Thoracic aorta (tissue), 2 donors: ENCODE data around the gene NFATC2IP. TPM values are rescaled to one million over a fixed set of nuclear protein-coding genes. Genes with fewer than 3 reads are reported as not detected.

Experiments used
- ATAC-seq: fragments of 150-250 bp; one replicate; pipeline ENCODE4 v1.8.0; 2017; ENCODE audit warnings: low read depth; ENCODE audit not compliant: insufficient number of reproducible peaks, low FRiP score
- DNase-seq: peaks from one replicate; pipeline ENCODE4 v3.0.0-alpha.2; 2020; ENCODE audit warnings: low spot score
- H3K27ac ChIP-seq, 2 donors: fragments of 200-600 bp; sonication (generic); 1 replicate in 1 of 2; 2 replicates in 1 of 2; pipeline ENCODE4 v1.5.1; 2016; ENCODE audit warnings: mild to moderate bottlenecking in 2 of 2, moderate library complexity in 2 of 2
- H3K27me3 ChIP-seq: fragments of 200-600 bp; sonication (generic); replicated peaks from 2 replicates; pipeline ENCODE4 v1.6.0; 2016; ENCODE audit warnings: mild to moderate bottlenecking; ENCODE audit not compliant: insufficient read depth
- H3K36me3 ChIP-seq: fragments of 200-600 bp; sonication (generic); one replicate; pipeline ENCODE4 v1.5.1; 2016
- H3K4me1 ChIP-seq, 2 donors: fragments of 200-600 bp; sonication (generic); 1 replicate in 1 of 2; 2 replicates in 1 of 2; pipeline versions ENCODE4 v1.5.1 to v1.6.0; 2016; ENCODE audit warnings: low read depth in 2 of 2, mild to moderate bottlenecking in 1 of 2; ENCODE audit not compliant: control insufficient read depth in 1 of 2
- H3K4me3 ChIP-seq: fragments of 200-600 bp; sonication (generic); 2 replicates; pipeline ENCODE4 v1.5.1; 2016; ENCODE audit warnings: mild to moderate bottlenecking
- H3K9me3 ChIP-seq: fragments of 200-600 bp; sonication (generic); 2 replicates; pipeline ENCODE4 v1.5.1; 2016
- total RNA-seq, 2 donors: library from RNA; depleted of rRNA; stranded (reverse); fragments of >200 nt; gene quantifications; one replicate each; pipeline versions ENCODE4 v1.1.0 to v1.2.3, GENCODE V29; 2016
- TF ChIP-seq, protein P1 (sequence below): fragments of 200-600 bp; sonication (generic); IDR thresholded peaks from one replicate; pipeline ENCODE4 v1.5.1; 2019; ENCODE audit warnings: antibody characterized with exemption

The NFATC2IP gene
- total RNA-seq, 2 donors from 2014 or later, result 38.4 to 45.5 TPM

DNA sequence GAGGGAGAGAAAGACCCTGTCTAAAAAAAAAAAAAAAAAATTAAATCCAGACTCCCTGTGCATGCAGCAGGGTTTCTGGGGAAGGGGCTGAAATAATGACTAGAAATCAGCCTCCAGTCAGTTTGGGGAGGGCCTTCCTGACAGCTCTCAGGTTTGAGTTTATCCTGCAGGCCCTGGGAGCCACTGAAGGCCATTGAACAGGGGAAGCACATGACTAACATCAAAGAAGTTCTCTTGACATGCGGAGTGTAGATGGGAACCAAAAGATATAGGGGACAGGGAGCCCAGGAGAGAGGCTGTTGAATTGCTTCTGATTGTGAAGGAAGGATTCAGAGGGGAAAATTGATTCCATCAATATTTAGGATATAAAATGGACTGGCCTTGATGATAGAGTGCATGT is 22.9 kb upstream of the NFATC2IP start:
- H3K9me3 ChIP-seq, result no peaks in the 10 kb centered on the region
- H3K4me1 ChIP-seq, result peaks cover 3 to 13% of the 10 kb centered on the region in 2 donors
- ATAC-seq, result no peak
- H3K27ac ChIP-seq, result no peak overlapping the region
- H3K4me3 ChIP-seq, result no peak overlapping the region
- DNase-seq, result no peak
- no peaks in the 10 kb centered on the region for H3K27me3 ChIP-seq
- TF ChIP-seq, protein P1, sequence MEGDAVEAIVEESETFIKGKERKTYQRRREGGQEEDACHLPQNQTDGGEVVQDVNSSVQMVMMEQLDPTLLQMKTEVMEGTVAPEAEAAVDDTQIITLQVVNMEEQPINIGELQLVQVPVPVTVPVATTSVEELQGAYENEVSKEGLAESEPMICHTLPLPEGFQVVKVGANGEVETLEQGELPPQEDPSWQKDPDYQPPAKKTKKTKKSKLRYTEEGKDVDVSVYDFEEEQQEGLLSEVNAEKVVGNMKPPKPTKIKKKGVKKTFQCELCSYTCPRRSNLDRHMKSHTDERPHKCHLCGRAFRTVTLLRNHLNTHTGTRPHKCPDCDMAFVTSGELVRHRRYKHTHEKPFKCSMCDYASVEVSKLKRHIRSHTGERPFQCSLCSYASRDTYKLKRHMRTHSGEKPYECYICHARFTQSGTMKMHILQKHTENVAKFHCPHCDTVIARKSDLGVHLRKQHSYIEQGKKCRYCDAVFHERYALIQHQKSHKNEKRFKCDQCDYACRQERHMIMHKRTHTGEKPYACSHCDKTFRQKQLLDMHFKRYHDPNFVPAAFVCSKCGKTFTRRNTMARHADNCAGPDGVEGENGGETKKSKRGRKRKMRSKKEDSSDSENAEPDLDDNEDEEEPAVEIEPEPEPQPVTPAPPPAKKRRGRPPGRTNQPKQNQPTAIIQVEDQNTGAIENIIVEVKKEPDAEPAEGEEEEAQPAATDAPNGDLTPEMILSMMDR, result no peak
- H3K36me3 ChIP-seq, result no peaks in the 10 kb centered on the region

- no peaks in the 10 kb centered on the region for H3K36me3 ChIP-seq
- no peaks in the 10 kb centered on the region for H3K9me3 ChIP-seq
- no peak overlapping the region for H3K4me3 ChIP-seq
- ATAC-seq, result no peak
- no peak for DNase-seq
- TF ChIP-seq, protein P1, result no peak
- H3K27me3 ChIP-seq, result no peaks in the 10 kb centered on the region
- H3K4me1 ChIP-seq, result peaks cover 0 to 6% of the 10 kb centered on the region in 2 donors
- no peak overlapping the region for H3K27ac ChIP-seq
These were observed 20.5 kb upstream of the NFATC2IP start for GRCh38 chr16:28930203-28930602.

DNA sequence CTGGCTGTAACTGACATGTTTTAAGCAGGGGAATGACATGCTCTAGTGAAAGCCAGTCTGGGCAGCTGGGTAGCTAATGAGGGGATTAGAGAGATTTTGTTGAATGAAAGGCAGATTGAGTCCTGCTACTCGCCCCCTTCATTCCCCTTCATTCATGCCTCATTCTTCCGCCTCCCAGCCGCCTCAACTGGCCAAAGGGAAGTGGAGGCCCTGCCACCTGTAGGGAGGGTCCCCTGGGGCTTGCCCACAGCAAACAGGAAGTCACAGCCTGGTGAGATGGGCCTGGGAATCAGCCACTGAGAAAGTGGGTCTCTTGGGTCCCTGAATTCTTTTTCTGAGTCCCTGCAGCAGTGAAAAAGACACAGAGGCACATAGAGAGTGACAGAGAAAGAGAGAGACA is 20.1 kb upstream of the NFATC2IP start:
- H3K4me3 ChIP-seq, result no peak overlapping the region
- H3K27me3 ChIP-seq, result no peaks in the 10 kb centered on the region
- H3K9me3 ChIP-seq, result no peaks in the 10 kb centered on the region
- TF ChIP-seq, protein P1, result no peak
- H3K4me1 ChIP-seq, result peaks cover 0 to 6% of the 10 kb centered on the region in 2 donors
- ATAC-seq (no peak), DNase-seq (no peak)
- H3K36me3 ChIP-seq, result no peaks in the 10 kb centered on the region
- H3K27ac ChIP-seq, result no peak overlapping the region

DNA sequence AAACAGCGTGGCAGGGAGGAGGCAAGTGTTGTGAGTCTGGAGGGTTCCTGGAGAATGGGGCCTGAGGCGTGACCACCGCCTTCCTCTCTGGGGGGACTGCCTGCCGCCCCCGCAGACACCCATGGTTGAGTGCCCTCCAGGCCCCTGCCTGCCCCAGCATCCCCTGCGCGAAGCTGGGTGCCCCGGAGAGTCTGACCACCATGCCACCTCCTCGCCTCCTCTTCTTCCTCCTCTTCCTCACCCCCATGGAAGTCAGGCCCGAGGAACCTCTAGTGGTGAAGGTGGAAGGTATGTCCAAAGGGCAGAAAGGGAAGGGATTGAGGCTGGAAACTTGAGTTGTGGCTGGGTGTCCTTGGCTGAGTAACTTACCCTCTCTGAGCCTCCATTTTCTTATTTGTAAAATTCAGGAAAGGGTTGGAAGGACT is 18.9 kb upstream of the NFATC2IP start, which contains the start of gene CD19:
Gene CD19, plus strand, starts transcription at position 171 of the 425 bp plus-strand sequence. Its CDS starts 30 bp downstream, at position 201.
- Histone ChIP-seq H3K9me3 (no peaks in the 10 kb centered on the region), H3K36me3 (no peaks in the 10 kb centered on the region), H3K4me3 (no peak within 1 kb of the TSS), H3K27ac (no peak within 1 kb of the TSS), H3K27me3 (no peaks in the 10 kb centered on the region), H3K4me1 (no peaks in the 10 kb centered on the region)
- ATAC-seq (no peak), DNase-seq (no peak)
- TF ChIP-seq, protein P1, result no peak

GRCh38 chr16:28932339-28933141 is 18.2 kb upstream of the NFATC2IP start:
- no peaks in the 10 kb centered on the region for H3K9me3 ChIP-seq
- no peaks in the 10 kb centered on the region for H3K27me3 ChIP-seq
- H3K27ac ChIP-seq, result no peak overlapping the region
- no peaks in the 10 kb centered on the region for H3K36me3 ChIP-seq
- H3K4me3 ChIP-seq, result no peak overlapping the region
- no peaks in the 10 kb centered on the region for H3K4me1 ChIP-seq
- no peak for DNase-seq
- ATAC-seq, result no peak
- TF ChIP-seq, protein P1, result no peak
